Endothelial cell of umbilical vein (primary cell): ENCODE measurements around the gene LRP1B.

ENCODE experiments used
- EZH2 ChIP-seq: IDR thresholded peaks from 2 replicates; pipeline ENCODE4 v1.6.1; 2012; ENCODE audit warnings: borderline replicate concordance, low read depth, mild to moderate bottlenecking, moderate library complexity, low read length, inconsistent platforms; ENCODE audit not compliant: severe bottlenecking
- JUN ChIP-seq: IDR thresholded peaks from 2 replicates; pipeline ENCODE4 v1.6.1; 2011; ENCODE audit warnings: borderline replicate concordance, low read depth; ENCODE audit not compliant: insufficient read length, insufficient read depth
- MYC ChIP-seq: IDR thresholded peaks from one replicate; pipeline ENCODE4 v1.6.1; 2011; ENCODE audit warnings: mild to moderate bottlenecking, low read depth, low read length
- POLR2A ChIP-seq: IDR thresholded peaks from 2 replicates; pipeline ENCODE4 v1.6.1; 2012; ENCODE audit warnings: low read depth, mild to moderate bottlenecking, control low read depth, low read length
- TF ChIP-seq, protein P1 (sequence below), 2 donors: IDR thresholded peaks; 1 replicate in 1 of 2; 2 replicates in 1 of 2; pipeline ENCODE4 v1.5.1; 2011; ENCODE audit warnings: low read length in 2 of 2, mild to moderate bottlenecking in 2 of 2, moderate library complexity in 2 of 2, control low read depth in 1 of 2, inconsistent platforms in 1 of 2, low read depth in 1 of 2; ENCODE audit not compliant: insufficient read depth in 1 of 2; ENCODE audit errors: extremely low read depth in 1 of 2
- TF ChIP-seq, protein P2 (sequence below): IDR thresholded peaks from 2 replicates; pipeline ENCODE4 v1.6.1; 2011; ENCODE audit not compliant: insufficient read depth, insufficient read length

DNA sequence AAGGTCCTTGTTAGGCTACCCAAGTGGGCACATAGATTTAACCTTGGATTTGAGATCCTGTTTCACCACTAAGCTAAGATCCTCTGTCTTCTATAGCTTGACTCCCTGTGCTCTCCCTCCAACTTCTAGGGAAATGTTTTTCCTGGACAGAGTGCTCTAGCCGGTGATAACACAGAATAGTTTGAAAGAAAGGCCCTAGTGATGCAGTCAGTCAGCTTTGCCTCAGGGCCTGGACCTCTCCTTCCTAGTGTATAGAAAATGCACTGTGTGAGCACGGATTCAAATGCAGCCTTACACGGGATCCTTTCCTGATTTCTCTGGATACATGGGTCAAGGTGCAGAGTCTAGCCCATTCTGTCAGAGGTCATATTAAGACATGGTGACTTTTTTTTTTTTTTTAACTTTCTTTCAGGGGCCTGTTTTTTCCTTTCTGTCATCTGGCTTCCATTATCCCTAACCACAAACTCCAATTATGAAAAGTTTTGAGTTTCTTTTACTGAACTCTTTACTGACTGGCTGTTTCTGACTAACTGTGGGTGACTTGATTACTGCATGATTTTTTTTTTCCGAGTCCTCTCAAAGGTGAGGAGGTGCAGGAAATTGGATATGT is 122.6 kb downstream of the LRP1B start:
- TF ChIP-seq, protein P1, sequence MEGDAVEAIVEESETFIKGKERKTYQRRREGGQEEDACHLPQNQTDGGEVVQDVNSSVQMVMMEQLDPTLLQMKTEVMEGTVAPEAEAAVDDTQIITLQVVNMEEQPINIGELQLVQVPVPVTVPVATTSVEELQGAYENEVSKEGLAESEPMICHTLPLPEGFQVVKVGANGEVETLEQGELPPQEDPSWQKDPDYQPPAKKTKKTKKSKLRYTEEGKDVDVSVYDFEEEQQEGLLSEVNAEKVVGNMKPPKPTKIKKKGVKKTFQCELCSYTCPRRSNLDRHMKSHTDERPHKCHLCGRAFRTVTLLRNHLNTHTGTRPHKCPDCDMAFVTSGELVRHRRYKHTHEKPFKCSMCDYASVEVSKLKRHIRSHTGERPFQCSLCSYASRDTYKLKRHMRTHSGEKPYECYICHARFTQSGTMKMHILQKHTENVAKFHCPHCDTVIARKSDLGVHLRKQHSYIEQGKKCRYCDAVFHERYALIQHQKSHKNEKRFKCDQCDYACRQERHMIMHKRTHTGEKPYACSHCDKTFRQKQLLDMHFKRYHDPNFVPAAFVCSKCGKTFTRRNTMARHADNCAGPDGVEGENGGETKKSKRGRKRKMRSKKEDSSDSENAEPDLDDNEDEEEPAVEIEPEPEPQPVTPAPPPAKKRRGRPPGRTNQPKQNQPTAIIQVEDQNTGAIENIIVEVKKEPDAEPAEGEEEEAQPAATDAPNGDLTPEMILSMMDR (IDR thresholded peaks at IDR 0.05; ENCODE audit: extremely low read depth in 1 of 2, insufficient read depth in 1 of 2, low read depth in 1 of 2, low read length in 2 of 2) = no peak
- no peak for TF ChIP-seq JUN
- TF ChIP-seq MYC = no peak
- no peak for TF ChIP-seq POLR2A
- no peak for TF ChIP-seq EZH2
- TF ChIP-seq, protein P2, sequence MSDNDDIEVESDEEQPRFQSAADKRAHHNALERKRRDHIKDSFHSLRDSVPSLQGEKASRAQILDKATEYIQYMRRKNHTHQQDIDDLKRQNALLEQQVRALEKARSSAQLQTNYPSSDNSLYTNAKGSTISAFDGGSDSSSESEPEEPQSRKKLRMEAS = no peak
